Chondrocyte (in vitro differentiated cells): ENCODE measurements around the gene KIF23. TPM values are rescaled to one million over a fixed set of nuclear protein-coding genes. Genes with fewer than 3 reads are reported as not detected.

Source experiments
- DNase-seq: peaks from one replicate; pipeline ENCODE4 v3.0.0; 2021; ENCODE audit warnings: mixed read lengths, low spot score
- H3K27ac Mint-ChIP-seq: one replicate; pipeline ENCODE4 v1.8.0; 2021; ENCODE audit warnings: mild to moderate bottlenecking, moderate library complexity, mixed read lengths; ENCODE audit not compliant: unreplicated experiment
- H3K27me3 Mint-ChIP-seq: 2 replicates; pipeline ENCODE4 v1.8.0; 2021; ENCODE audit warnings: low read depth, mixed read lengths
- H3K36me3 Mint-ChIP-seq: 2 replicates; pipeline ENCODE4 v1.8.0; 2021; ENCODE audit warnings: low read depth, mixed read lengths
- H3K4me1 Mint-ChIP-seq: 2 replicates; pipeline ENCODE4 v1.8.0; 2021; ENCODE audit warnings: low read depth, mild to moderate bottlenecking, mixed read lengths
- H3K4me3 Mint-ChIP-seq: one replicate; pipeline ENCODE4 v1.8.0; 2021; ENCODE audit warnings: mild to moderate bottlenecking, moderate library complexity, mixed read lengths; ENCODE audit not compliant: unreplicated experiment
- H3K9me3 Mint-ChIP-seq: 2 replicates; pipeline ENCODE4 v1.8.0; 2021; ENCODE audit warnings: low read depth, mixed read lengths
- total RNA-seq: library from RNA; stranded (reverse); gene quantifications from 3 replicates; pipeline ENCODE4 v1.2.1, GENCODE V29; 2021
- TF ChIP-seq, protein P1 (sequence below): fragments of 200-600 bp; sonication (generic); IDR thresholded peaks from 2 replicates; pipeline ENCODE4 v1.5.0; 2021; ENCODE audit warnings: antibody characterized with exemption, mild to moderate bottlenecking, moderate library complexity

KIF23 gene
- total RNA-seq, 1 donor from 2014 or later = 13.5 TPM

DNA sequence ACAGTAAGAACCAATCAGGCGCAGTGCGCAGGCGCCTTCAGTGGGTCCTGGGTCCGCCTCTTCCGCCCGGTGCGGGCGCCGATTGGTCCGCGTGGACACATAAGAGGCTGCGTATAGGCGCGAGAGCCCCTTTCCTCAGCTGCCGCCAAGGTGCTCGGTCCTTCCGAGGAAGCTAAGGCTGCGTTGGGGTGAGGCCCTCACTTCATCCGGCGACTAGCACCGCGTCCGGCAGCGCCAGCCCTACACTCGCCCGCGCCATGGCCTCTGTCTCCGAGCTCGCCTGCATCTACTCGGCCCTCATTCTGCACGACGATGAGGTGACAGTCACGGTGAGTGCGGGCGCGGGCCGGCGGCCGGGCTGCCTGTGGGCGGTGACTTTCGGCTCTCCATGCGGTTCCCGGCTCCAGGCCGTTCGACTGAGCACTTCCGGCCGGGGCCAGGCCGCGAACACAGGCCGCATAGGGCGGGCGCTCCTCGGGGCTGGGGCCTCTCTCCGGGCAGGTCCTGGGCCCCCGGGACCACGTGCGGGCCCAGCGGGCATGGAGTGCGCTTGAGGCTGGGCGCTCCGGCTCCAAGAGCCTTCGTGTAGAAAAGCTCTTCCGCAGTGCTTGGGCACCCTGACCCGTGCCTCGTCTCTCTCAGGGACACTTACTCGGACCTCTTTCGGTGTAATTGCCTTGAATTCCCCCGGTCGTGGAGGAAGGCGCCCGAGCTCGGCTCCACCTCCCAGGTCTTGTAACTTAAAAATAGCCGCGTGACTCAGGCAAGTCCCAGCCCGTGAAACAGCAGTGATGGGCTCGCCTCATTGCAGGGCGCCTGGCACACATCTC is 38.8 kb downstream of the KIF23 start, which contains the start of gene RPLP1:
Gene RPLP1 (plus strand): TSS at position 127 of the 830 bp plus-strand sequence. CDS start 131 bp downstream, at position 258.
- H3K27ac Mint-ChIP-seq = peak within 1 kb of the TSS; percentile 99
- no peaks in the 10 kb centered on the region for H3K27me3 Mint-ChIP-seq
- peaks cover 28% of the 10 kb centered on the region for H3K36me3 Mint-ChIP-seq
- H3K9me3 Mint-ChIP-seq = no peaks in the 10 kb centered on the region
- peak within 1 kb of the TSS; percentile 81 for H3K4me3 Mint-ChIP-seq
- TF ChIP-seq, protein P1, sequence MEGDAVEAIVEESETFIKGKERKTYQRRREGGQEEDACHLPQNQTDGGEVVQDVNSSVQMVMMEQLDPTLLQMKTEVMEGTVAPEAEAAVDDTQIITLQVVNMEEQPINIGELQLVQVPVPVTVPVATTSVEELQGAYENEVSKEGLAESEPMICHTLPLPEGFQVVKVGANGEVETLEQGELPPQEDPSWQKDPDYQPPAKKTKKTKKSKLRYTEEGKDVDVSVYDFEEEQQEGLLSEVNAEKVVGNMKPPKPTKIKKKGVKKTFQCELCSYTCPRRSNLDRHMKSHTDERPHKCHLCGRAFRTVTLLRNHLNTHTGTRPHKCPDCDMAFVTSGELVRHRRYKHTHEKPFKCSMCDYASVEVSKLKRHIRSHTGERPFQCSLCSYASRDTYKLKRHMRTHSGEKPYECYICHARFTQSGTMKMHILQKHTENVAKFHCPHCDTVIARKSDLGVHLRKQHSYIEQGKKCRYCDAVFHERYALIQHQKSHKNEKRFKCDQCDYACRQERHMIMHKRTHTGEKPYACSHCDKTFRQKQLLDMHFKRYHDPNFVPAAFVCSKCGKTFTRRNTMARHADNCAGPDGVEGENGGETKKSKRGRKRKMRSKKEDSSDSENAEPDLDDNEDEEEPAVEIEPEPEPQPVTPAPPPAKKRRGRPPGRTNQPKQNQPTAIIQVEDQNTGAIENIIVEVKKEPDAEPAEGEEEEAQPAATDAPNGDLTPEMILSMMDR = no peak
- peaks cover 51% of the 10 kb centered on the region for H3K4me1 Mint-ChIP-seq
- DNase-seq = peak; percentile 99

DNA sequence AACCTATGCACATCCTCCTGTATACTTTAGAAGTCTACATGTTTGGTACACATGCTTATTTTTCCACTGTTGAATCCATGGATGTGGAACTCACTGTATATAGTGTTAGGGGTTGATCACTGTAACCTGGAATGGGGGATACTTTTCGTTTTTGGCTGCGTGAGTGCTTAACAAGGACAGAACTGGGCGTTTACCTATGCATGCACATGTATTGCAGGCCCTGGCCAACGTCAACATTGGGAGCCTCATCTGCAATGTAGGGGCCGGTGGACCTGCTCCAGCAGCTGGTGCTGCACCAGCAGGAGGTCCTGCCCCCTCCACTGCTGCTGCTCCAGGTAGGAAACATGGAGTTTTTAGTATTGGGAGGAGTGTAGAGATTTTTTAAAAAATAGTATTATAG is 40.8 kb downstream of the KIF23 start:
- H3K27me3 Mint-ChIP-seq = no peaks in the 10 kb centered on the region
- peak overlapping the region; percentile 81 for H3K4me3 Mint-ChIP-seq
- DNase-seq = no peak
- TF ChIP-seq, protein P1 = no peak
- peak overlapping the region; percentile 55 for H3K27ac Mint-ChIP-seq
- H3K9me3 Mint-ChIP-seq = no peaks in the 10 kb centered on the region
- peaks cover 28% of the 10 kb centered on the region for H3K36me3 Mint-ChIP-seq
- peaks cover 54% of the 10 kb centered on the region for H3K4me1 Mint-ChIP-seq

DNA sequence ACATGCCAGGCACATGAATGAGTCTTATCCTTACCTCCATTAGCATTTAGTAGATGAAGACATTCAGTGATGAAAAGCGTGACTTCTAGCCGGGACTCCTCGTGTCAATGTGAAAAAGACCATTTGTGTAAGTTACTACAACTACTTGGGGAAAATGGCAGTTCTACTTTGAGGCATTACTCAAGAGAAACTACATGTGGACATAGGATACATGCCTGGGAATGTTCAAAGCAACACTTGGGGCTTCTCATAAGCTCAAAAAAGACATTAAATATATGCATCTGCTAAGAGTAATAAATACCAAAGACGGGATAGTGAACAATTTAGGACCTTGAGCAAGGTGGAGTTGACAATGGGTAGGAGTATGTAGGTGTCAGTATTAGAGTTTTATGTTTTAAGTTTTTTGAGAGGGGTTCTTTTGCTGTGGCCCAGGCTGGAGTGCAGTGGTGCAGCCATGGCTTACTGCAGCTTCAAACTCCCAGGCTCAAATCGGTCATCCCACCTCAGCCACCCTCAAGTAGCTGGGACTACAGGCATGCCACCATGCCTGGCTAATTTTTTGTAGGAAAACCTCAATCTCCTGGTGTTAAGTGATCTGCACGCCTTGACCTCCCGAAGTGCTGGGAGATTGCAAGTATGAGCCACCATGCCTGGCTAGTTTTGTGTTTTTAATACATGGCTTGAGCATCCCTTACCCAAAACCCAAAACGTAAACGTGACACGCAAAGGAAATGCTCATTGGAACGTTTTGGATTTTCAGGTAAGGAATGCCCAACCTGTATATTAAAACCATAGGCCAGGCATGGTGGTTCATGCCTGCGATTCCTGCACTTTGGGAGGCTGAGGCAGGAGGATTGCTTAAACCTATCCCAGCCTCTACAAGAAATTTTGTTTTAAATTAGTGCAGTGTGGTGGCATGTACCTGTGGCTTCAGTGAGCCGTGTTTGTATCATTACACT is 42.3 kb downstream of the KIF23 start:
- no peaks in the 10 kb centered on the region for H3K9me3 Mint-ChIP-seq
- TF ChIP-seq, protein P1 = no peak
- no peaks in the 10 kb centered on the region for H3K27me3 Mint-ChIP-seq
- H3K4me1 Mint-ChIP-seq = peaks cover 54% of the 10 kb centered on the region
- H3K27ac Mint-ChIP-seq = peak overlapping the region; percentile 66
- DNase-seq = no peak
- H3K4me3 Mint-ChIP-seq = no peak overlapping the region
- H3K36me3 Mint-ChIP-seq = peaks cover 28% of the 10 kb centered on the region

DNA sequence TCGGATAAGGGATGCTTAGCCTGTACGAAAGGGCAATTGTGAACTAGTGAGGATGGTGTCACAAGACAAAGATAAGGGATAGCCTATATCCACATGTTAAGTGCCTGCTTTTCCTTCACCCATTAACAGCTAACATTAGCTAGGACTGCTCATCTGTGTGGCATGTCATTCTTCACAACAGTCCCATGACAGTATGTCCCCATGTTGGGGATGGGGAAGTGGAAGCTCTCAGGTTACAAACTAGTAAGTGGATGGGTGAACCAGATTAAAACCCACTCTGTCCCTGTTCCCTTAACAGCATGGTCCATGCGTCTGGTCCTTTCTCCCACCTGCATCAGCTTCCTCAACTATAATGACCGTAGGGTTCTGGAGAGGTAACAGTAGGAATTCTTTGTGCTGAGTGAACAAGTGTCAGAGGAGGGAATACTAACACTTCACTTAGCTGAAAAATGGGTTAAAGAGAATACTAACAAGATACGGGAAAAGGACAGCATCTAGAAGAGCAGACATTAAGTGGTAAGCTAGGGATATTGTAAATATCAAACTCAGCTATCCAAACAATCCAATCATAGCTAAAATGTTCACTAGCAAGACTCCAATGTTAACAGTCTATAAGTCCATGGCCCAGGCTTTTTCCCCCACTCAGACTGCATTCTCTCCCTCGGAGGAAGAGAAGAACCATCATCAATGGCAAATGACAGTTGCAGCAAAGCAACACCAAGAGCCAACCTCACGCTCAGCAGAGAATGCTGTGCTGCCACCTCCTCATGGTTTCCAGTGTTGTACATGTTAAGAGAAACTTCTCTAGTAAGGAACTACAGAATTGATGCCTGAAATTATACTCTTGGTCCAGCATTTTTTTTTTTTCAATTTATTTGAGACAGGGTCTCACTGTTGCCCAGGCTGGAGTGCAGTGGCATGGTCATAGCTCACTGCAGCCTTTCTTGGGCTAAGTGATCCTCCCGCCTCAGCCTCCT is 43.4 kb downstream of the KIF23 start:
- Mint-ChIP-seq H3K27ac (peak overlapping the region; percentile 66), H3K4me3 (no peak overlapping the region), H3K4me1 (peaks cover 52% of the 10 kb centered on the region), H3K27me3 (no peaks in the 10 kb centered on the region), H3K9me3 (no peaks in the 10 kb centered on the region), H3K36me3 (peaks cover 28% of the 10 kb centered on the region)
- DNase-seq = no peak
- TF ChIP-seq, protein P1 = no peak
